Esophagus squamous epithelium (tissue), 4 donors: ENCODE measurements around the gene ALDH3A2.

Source experiments
- CTCF ChIP-seq, 6 experiments: fragments of 450-650 bp in 4 of 6; fragments of 200-600 bp in 2 of 6; sonication (generic) in 2 of 6; IDR thresholded peaks; one replicate each; pipeline ENCODE4 v1.5.1; 2016 to 2019; ENCODE audit warnings: antibody characterized with exemption in 6 of 6, mild to moderate bottlenecking in 4 of 6, moderate library complexity in 4 of 6
- POLR2A ChIP-seq, 4 donors: fragments of 450-650 bp; IDR thresholded peaks; one replicate each; pipeline ENCODE4 v1.6.1; 2017; ENCODE audit warnings: antibody characterized with exemption in 4 of 4, mild to moderate bottlenecking in 4 of 4, moderate library complexity in 3 of 4

GRCh38 chr17:19719355-19720209 is 71.0 kb downstream of the ALDH3A2 start:
- TF ChIP-seq CTCF (IDR thresholded peaks at IDR 0.05) (no peak), POLR2A (IDR thresholded peaks at IDR 0.05) (no peak)
